SK-N-SH (cell line): ENCODE measurements around the gene IGF2R. TPM values are rescaled to one million over a fixed set of nuclear protein-coding genes. Genes with fewer than 3 reads are reported as not detected.

Experiments used
- CTCF ChIA-PET: fragments of 300-600, 350-600 bp; formaldehyde crosslinking; extraction: SDS; loops from one replicate; lab custom pipeline; 2021; lab: Yijun Ruan, JAX
- POLR2A ChIA-PET: fragments of 350-600 bp; sonication (Branson Sonifier 250); formaldehyde crosslinking; extraction: SDS; loops from one replicate; lab custom pipeline; 2020; ENCODE audit warnings: antibody characterized with exemption, inconsistent platforms; lab: Yijun Ruan, JAX
- DNase-seq: peaks from one replicate; pipeline ENCODE4 v3.0.0; 2012
- H2AFZ ChIP-seq: fragments of 200-600 bp; sonication (generic); 2 replicates; pipeline ENCODE4 v1.8.1; 2016; ENCODE audit warnings: antibody characterized with exemption, mild to moderate bottlenecking, low read depth
- H3F3A ChIP-seq: fragments of 200-600 bp; sonication (generic); replicated peaks from 2 replicates; pipeline ENCODE3; 2016; ENCODE audit warnings: antibody characterized with exemption, mild to moderate bottlenecking; ENCODE audit not compliant: insufficient read depth
- H3K27ac ChIP-seq, 2 experiments: fragments of 200-500 bp in 1 of 2; fragments of 200-600 bp in 1 of 2; sonication (Bioruptor generic) in 1 of 2; sonication (generic), shearing (Covaris generic) in 1 of 2; 2 replicates each; pipeline versions ENCODE4 v1.5.1 to v1.6.1; 2014 to 2016; ENCODE audit warnings: low read depth in 2 of 2, inconsistent platforms in 1 of 2, low read length in 1 of 2, mild to moderate bottlenecking in 1 of 2, mixed read lengths in 1 of 2
- H3K27me3 ChIP-seq: fragments of 200-600 bp; sonication (generic), shearing (Covaris generic); 2 replicates; pipeline ENCODE4 v1.6.1; 2016; ENCODE audit warnings: mixed run types; ENCODE audit not compliant: insufficient read depth
- H3K36me3 ChIP-seq, 2 experiments: fragments of 200-500 bp in 1 of 2; fragments of 200-600 bp in 1 of 2; sonication (Bioruptor generic) in 1 of 2; sonication (generic) in 1 of 2; replicated peaks in 1 of 2; 2 replicates each; pipeline versions ENCODE3 to v1.5.1; 2014 to 2016; ENCODE audit warnings: low read length in 1 of 2, mild to moderate bottlenecking in 1 of 2; ENCODE audit not compliant: insufficient read depth in 2 of 2, control insufficient read depth in 1 of 2
- H3K4me1 ChIP-seq, 2 experiments: fragments of 200-500 bp in 1 of 2; fragments of 200-600 bp in 1 of 2; sonication (Bioruptor generic) in 1 of 2; sonication (generic), shearing (Covaris generic) in 1 of 2; 2 replicates each; pipeline versions ENCODE4 v1.5.1 to v1.6.1; 2014 to 2016; ENCODE audit warnings: low read depth in 1 of 2, low read length in 1 of 2, mixed run types in 1 of 2; ENCODE audit not compliant: insufficient read depth in 2 of 2, control insufficient read depth in 1 of 2
- H3K4me2 ChIP-seq: fragments of 200-600 bp; sonication (generic), shearing (Covaris generic); 2 replicates; pipeline ENCODE4 v1.6.1; 2017; ENCODE audit warnings: mixed run types
- H3K4me3 ChIP-seq, 2 experiments: fragments of 200-500 bp in 1 of 2; fragments of 200-600 bp in 1 of 2; sonication (Bioruptor generic) in 1 of 2; sonication (generic), shearing (Covaris generic) in 1 of 2; 2 replicates each; pipeline versions ENCODE4 v1.5.1 to v1.8.1; 2014 to 2016; ENCODE audit warnings: low read depth in 2 of 2, inconsistent platforms in 1 of 2, low read length in 1 of 2, mild to moderate bottlenecking in 1 of 2, mixed read lengths in 1 of 2, moderate library complexity in 1 of 2
- H3K79me2 ChIP-seq: fragments of 200-600 bp; sonication (generic); 2 replicates; pipeline ENCODE4 v1.8.1; 2017; ENCODE audit warnings: mild to moderate bottlenecking; ENCODE audit not compliant: insufficient read depth
- H3K9ac ChIP-seq: fragments of 200-600 bp; sonication (generic); 2 replicates; pipeline ENCODE4 v1.6.1; 2017; ENCODE audit warnings: mixed run types
- H3K9me2 ChIP-seq: fragments of 200-600 bp; sonication (generic); 2 replicates; pipeline ENCODE4 v1.6.1; 2017; ENCODE audit warnings: mixed run types
- H3K9me3 ChIP-seq: fragments of 200-600 bp; sonication (generic); 2 replicates; pipeline ENCODE4 v1.6.1; 2017; ENCODE audit warnings: mixed run types, mild to moderate bottlenecking, moderate library complexity
- H4K20me1 ChIP-seq: fragments of 200-600 bp; sonication (generic); 2 replicates; pipeline ENCODE4 v1.6.1; 2017; ENCODE audit warnings: mild to moderate bottlenecking, mixed run types; ENCODE audit not compliant: insufficient read depth
- CHD2 ChIP-seq: fragments of 150-350 bp; IDR thresholded peaks from 2 replicates; pipeline ENCODE4 v1.6.1; 2018; ENCODE audit warnings: low read length; ENCODE audit not compliant: partially characterized antibody
- EZH2phosphoT487 ChIP-seq: fragments of 200-600 bp; sonication (generic); IDR thresholded peaks from 2 replicates; pipeline ENCODE4 v1.6.1; 2017; ENCODE audit warnings: low read depth, mixed run types, mild to moderate bottlenecking, antibody characterized with exemption, moderate library complexity, borderline replicate concordance
- FOSL2 ChIP-seq: IDR thresholded peaks from 2 replicates; pipeline ENCODE4 v1.4.0; 2012; ENCODE audit warnings: low read depth, mild to moderate bottlenecking, moderate library complexity, borderline replicate concordance
- FOXM1 ChIP-seq: IDR thresholded peaks from 2 replicates; pipeline ENCODE4 v1.4.0; 2012; ENCODE audit warnings: low read depth, mild to moderate bottlenecking
- GATA2 ChIP-seq: sonication (generic); formaldehyde crosslinking; IDR thresholded peaks from 2 replicates; pipeline ENCODE4 v1.5.0; 2020; ENCODE audit warnings: mild to moderate bottlenecking, missing genetic modification reagents
- IRF3 ChIP-seq: fragments of 150-350 bp; IDR thresholded peaks from 2 replicates; pipeline ENCODE4 v1.6.1; 2016; ENCODE audit warnings: mild to moderate bottlenecking, low read depth, low read length
- JUND ChIP-seq: IDR thresholded peaks from 2 replicates; pipeline ENCODE4 v1.4.0; 2012
- NFIC ChIP-seq: IDR thresholded peaks from 2 replicates; pipeline ENCODE4 v1.4.0; 2012; ENCODE audit warnings: borderline replicate concordance
- RAD21 ChIP-seq: IDR thresholded peaks from 2 replicates; pipeline ENCODE4 v1.6.1; 2012; ENCODE audit warnings: mild to moderate bottlenecking, low read length
- RCOR1 ChIP-seq: fragments of 150-350 bp; IDR thresholded peaks from 2 replicates; pipeline ENCODE4 v1.6.1; 2017; ENCODE audit warnings: antibody characterized with exemption, low read length
- RFX5 ChIP-seq: IDR thresholded peaks from 2 replicates; pipeline ENCODE4 v1.6.1; 2012; ENCODE audit warnings: mild to moderate bottlenecking, improper control_type of control experiment, low read length
- TAF1 ChIP-seq: IDR thresholded peaks from 2 replicates; pipeline ENCODE4 v1.6.1; 2012; ENCODE audit warnings: low read depth, mild to moderate bottlenecking, low read length, moderate library complexity, borderline replicate concordance
- TCF12 ChIP-seq: IDR thresholded peaks from 2 replicates; pipeline ENCODE4 v1.4.0; 2012
- WGBS: methylation state at CpG from one replicate; pipeline ENCODE4 v1.1.6; 2017; ENCODE audit warnings: low lambda C conversion rate; 5-methylcytosine and 5-hydroxymethylcytosine counted together
- polyA plus RNA-seq, 3 experiments: library from polyadenylated mRNA; depleted of rRNA; stranded (reverse); fragments of >200 nt; gene quantifications; 2 replicates each; pipeline ENCODE4 v1.2.3, GENCODE V29; 2012

Gene IGF2R
- polyA plus RNA-seq, 1 of the 3 experiments (the other 2 are of a cell fraction) = 45.0 TPM

DNA sequence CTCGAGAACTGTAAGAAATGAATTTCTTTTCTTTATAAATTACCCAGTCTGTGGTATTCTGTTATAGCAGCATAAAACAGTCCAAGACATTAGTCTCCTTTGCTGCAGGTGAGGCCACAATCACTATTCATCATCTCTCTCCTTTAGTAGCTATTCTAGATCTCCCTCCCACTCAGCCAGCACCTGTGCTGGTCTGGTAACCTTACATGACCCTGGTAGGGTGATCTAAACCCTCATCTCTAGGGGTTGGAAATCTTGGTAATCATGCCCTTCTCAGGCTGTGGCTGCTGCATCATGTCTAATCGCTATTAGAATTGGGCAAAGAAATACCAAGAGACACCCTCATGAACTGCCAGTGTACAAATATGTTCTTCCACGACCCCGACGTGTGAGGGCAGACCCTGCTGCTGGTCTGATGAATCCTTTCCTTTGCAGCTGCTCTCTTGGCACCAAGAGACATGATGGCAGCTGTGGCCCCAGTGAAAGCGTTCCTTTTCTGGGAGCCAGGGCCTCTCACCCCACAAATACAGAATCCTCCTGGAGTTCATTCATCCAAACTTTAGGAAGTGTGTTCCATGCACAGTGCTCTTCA lies 23.0 kb upstream of the IGF2R start:
- Histone ChIP-seq H3K27me3 (no peaks in the 10 kb centered on the region; the same call in 1 of the 2 replicates), H3K79me2 (no peaks in the 10 kb centered on the region), H3K36me3 (no peaks in the 10 kb centered on the region), H3K9ac (no peak overlapping the region), H3K4me2 (no peak overlapping the region), H3K27ac (no peak overlapping the region), H3K9me2 (no peaks in the 10 kb centered on the region), H2AFZ (no peak overlapping the region), H3K4me3 (no peak overlapping the region), H3K9me3 (no peaks in the 10 kb centered on the region), H3K4me1 (no peaks in the 10 kb centered on the region), H3F3A (no peaks in the 10 kb centered on the region), H4K20me1 (no peaks in the 10 kb centered on the region)
- TF ChIP-seq TCF12 (no peak), GATA2 (no peak), RAD21 (no peak), JUND (no peak)
- CTCF ChIA-PET = interaction anchor here (0.8 kb wide), 1 partner anchor 85 kb away, joined by 3 read pairs; no protein-coding TSS in a partner anchor
- DNase-seq = no peak
- WGBS = 16% methylated on average over 3 of the region's 6 CpGs
- POLR2A ChIA-PET = no interaction called here

GRCh38 chr6:159946912-159947311 lies 22.0 kb upstream of the IGF2R start:
- DNase-seq = no peak
- Histone ChIP-seq H3K9ac (no peak overlapping the region), H3K4me1 (no peaks in the 10 kb centered on the region), H2AFZ (no peak overlapping the region), H3K79me2 (no peaks in the 10 kb centered on the region), H3K27me3 (no peaks in the 10 kb centered on the region; the same call in 1 of the 2 replicates), H4K20me1 (no peaks in the 10 kb centered on the region), H3F3A (no peaks in the 10 kb centered on the region), H3K4me2 (no peak overlapping the region), H3K4me3 (no peak overlapping the region)
- ChIA-PET POLR2A (no interaction called here), CTCF (interaction anchor here (0.8 kb wide), 1 partner anchor 86 kb away, joined by 3 read pairs; no protein-coding TSS in a partner anchor)
- WGBS = 35% methylated on average over 2 of the region's 2 CpGs
- TF ChIP-seq CHD2 (no peak), NFIC (no peak)
- TF ChIP-seq, all 33 proteins: peak for 0
- no peak overlapping the region for H3K27ac ChIP-seq
- no peaks in the 10 kb centered on the region for H3K9me3 ChIP-seq
- H3K9me2 ChIP-seq = no peaks in the 10 kb centered on the region
- H3K36me3 ChIP-seq = no peaks in the 10 kb centered on the region

DNA sequence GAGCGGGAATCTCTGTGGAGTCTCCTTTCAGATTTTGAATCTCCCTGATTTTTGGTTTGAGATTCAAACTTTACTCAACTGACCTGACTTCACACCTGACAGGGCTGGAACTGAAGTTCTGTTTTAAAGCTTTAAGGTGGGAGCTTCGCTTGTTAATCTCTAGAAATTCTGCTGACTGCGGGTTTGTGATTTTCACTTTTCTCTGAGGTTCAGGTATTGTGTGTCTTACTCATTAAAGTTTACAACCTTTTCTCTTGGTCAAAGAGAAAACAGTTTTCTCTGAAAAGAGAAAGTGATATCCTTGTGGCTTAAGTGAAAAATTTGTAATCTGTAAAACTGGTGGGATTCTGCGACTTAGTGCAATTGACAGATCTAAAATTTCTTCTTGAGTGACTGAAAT lies 20.7 kb upstream of the IGF2R start:
- H3K79me2 ChIP-seq = no peaks in the 10 kb centered on the region
- no peak for DNase-seq
- H3K9ac ChIP-seq = no peak overlapping the region
- no peaks in the 10 kb centered on the region for H3K9me3 ChIP-seq
- no peaks in the 10 kb centered on the region for H3K36me3 ChIP-seq
- 49% methylated on average over 4 of the region's 4 CpGs for WGBS
- POLR2A ChIA-PET = no interaction called here
- no peaks in the 10 kb centered on the region; a peak in 2 of 4 replicates for H3K4me1 ChIP-seq
- H2AFZ ChIP-seq = no peak overlapping the region
- peaks cover 4% of the 10 kb centered on the region; the same call in 1 of the 2 replicates for H3K27me3 ChIP-seq
- no peak for TF ChIP-seq FOSL2
- TF ChIP-seq RFX5 = no peak
- no peak for TF ChIP-seq EZH2phosphoT487
- no peak for TF ChIP-seq FOXM1
- no peak for TF ChIP-seq IRF3
- TF ChIP-seq TAF1 = no peak
- TF ChIP-seq RCOR1 = no peak
- TF ChIP-seq TCF12 = no peak
- TF ChIP-seq, all 33 proteins: peak for 0
- H3K4me3 ChIP-seq = no peak overlapping the region
- H3F3A ChIP-seq = no peaks in the 10 kb centered on the region
- no peak overlapping the region for H3K4me2 ChIP-seq
- no peak overlapping the region for H3K27ac ChIP-seq
- no peaks in the 10 kb centered on the region for H4K20me1 ChIP-seq
- no peaks in the 10 kb centered on the region for H3K9me2 ChIP-seq
- CTCF ChIA-PET = no interaction called here
